NCI-H526 treated with DMSO at 0.1 percent for 48 hours (cell line): ENCODE results near the gene METTL27.
A peak's percentile ranks its signal among the peaks of the same experiment; 100 is the strongest.
"Not testable (repeated sequence)": the region's sequence is repeated elsewhere in the genome, so short reads cannot be mapped to it uniquely, and the experiment has no call there.

Experiments
- DNase-seq: peaks from one replicate; lab custom pipeline; 2025; lab: John Stamatoyannopoulos, UW

METTL27 gene

DNA sequence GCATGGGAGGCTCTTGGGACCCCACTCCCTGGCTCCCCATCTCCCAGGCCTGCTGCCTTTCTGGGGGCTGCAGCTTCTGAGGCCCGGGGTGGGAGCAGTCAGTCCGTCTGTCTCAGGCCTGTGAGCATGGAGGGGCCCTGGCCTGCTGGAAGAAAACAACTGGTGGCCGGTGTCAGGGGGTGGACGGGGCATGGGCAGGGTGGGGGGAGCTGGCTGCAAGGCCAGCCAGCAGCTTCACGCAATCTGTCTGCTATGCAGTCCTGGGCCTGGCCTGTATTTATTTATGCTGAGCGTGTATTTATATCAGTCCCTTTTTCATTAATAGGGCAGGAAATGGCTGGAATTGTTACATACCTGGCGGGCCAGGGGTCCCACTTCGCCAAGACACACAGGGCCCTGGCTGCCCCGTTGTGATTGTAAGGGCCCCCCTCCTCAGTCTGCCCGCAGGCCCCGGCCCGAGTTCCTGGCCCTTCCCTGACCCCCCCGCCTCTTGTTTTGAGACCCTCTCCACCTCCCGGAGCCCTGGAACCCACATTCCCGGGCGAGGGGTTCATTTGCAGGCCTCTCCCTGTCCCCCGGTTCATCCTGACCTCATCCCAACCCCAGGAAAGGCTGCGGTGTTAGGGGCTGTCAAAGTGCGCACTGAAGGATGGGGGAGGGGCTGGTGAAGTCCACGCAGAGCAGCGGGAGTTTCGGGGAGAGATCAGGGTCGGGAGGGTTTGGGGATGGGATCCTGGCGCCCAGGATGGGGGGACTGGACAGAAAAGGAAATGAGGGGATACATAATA, 26.9 kb upstream of the METTL27 start:
- DNase-seq: no peak

GRCh38 chr7:73866446-73866767, 24.1 kb upstream of the METTL27 start:
- DNase-seq: no peak

DNA sequence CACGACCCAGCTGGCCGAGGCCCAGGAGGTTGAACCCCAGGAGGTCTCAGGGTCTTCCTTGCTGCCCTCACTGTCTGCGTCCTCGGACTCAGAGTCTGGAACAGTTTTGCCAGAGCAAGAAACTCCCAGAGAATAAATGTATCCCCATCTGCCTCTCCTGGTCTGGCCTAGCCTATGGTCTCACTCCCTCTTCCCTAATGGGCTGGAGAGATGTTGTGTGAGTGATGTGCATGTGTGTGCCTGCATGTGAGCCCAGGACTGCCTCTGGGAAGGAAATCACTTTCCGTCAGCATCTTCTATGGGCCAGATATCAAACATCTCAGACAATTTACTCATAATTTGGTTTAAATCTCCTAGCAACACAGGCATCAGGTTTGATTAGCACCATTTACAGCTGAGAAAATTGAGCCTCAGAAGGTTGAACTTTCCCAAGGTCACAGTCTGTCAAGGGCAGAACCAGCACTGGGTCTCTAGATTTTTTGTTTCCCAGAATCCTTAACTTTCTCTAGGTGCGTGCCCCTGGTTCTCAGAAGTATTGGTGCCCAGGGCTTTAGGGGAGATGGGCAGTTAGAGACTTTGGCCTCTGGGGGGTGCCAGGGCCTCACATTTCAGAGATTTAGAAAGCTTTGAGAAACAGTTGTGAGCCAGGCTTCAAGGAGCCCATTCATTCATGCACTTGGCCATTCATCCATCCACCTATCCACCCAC, 23.6 kb upstream of the METTL27 start:
- no peak for DNase-seq

GRCh38 chr7:73864981-73865711, 22.8 kb upstream of the METTL27 start:
- no peak for DNase-seq

- no peak for DNase-seq
These were observed 19.0 kb upstream of the METTL27 start for GRCh38 chr7:73861305-73861704.

DNA sequence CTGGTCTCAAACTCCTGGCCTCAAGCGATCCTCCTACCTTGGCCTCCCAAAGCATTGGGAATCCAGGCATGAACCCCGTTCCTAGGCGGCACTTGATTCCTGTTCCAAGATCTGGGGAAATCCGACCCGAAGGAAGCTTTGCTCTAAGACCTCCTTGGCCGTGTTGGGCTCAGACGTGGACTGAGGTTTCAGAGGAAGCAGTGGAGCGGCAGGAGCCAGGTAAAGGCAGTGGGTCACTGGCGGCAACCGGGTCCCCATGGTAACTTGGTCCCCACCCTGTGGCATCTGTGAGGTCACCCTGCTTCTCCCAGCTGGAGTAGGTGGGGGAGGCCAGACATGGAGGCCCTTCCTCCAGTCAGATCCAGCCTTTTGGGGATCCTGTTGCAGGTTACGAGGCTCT, 18.5 kb upstream of the METTL27 start, which contains the start of gene TMEM270:
TMEM270 (plus strand) TSS at position 301 of the 400 bp plus-strand sequence; CDS start at position 337, 36 bp downstream.
- no peak for DNase-seq

- no peak for DNase-seq
These were observed 16.5 kb upstream of the METTL27 start for GRCh38 chr7:73858807-73859206.

DNA sequence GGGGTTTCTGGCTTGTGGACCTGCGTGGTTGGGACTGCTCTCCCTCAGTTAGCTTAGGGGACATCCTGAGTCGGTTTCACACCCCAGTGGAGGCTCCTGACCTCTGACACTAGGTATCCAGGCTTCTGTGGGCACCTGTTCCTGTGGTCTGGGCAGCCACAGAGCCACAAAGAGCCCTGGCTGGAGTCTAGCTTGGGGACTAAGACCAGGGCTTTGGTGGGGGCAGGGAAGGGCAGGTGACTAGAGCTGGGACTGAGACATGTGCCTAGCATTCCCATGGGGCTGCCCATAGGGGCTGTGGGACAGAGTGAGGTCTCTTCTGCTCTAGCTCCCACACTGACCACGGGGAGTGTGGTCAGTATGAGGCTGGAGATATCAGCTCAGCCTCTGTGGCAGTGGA, 14.6 kb upstream of the METTL27 start:
- no peak for DNase-seq

- DNase-seq: no peak
These were observed 10.2 kb upstream of the METTL27 start for GRCh38 chr7:73852500-73852899.

GRCh38 chr7:73851410-73852338, 9.4 kb upstream of the METTL27 start:
- peak; percentile 91 for DNase-seq

GRCh38 chr7:73850781-73851207, 8.5 kb upstream of the METTL27 start:
- DNase-seq: no peak

- DNase-seq: no peak
These were observed 5.8 kb upstream of the METTL27 start for GRCh38 chr7:73847941-73848723.

DNA sequence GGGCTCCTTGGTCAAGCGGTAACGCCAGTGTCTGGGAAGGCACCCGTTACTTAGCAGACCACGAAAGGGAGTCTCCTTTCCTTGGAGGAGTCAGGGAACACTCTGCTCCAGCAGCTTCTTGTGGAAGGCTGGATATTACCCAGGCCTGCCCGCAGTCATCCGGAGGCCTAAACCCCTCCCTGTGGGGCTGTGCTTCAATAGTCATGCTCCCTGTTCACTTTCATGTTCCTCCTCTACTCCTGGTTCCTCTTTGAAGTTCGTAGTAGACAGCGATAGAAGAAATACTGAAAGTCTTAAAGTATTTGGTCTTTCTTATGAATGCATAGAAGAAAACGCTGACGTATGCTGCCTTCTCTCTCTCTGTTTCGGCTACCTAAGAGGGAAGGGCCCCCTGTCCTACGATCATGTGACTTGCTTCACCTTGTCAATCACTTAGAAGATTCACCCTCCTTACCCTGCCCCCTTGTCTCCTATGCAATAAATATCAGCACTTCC, 3.4 kb upstream of the METTL27 start:
- DNase-seq: not testable (repeated sequence)

GRCh38 chr7:73844848-73845460, 2.6 kb upstream of the METTL27 start:
- DNase-seq: no peak

DNA sequence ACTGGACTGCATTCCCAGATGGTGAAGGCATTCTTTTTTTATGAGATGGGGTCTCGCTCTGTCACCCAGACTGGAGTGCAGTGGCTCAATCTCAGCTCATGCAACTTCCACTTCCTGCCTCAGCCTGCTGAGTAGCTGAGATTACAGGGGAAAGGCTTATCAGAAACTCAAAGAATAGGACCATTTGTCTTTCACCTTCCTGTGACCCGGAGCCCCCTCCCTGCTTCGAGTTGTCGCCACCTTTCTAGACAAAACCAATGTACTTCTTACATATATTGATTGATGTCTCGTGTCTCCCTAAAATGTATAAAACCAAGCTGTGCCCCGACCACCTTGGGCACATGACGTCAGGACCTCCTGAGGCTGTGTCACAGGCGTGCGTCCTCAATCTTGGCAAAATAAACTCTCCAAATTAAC, 1.8 kb upstream of the METTL27 start:
- DNase-seq: no peak

- DNase-seq: no peak
These were observed 638 bp downstream of the METTL27 start for GRCh38 chr7:73841689-73842066.

- DNase-seq: no peak
These were observed 1.5 kb downstream of the METTL27 start for GRCh38 chr7:73840715-73841379.

- no peak for DNase-seq
These were observed 2.3 kb downstream of the METTL27 start for GRCh38 chr7:73839743-73840714.

GRCh38 chr7:73839290-73839689, 3.0 kb downstream of the METTL27 start:
- DNase-seq: no peak
